Keratinocyte (primary cell): ENCODE measurements around the gene ULK4.

ENCODE experiments used
- CTCF ChIP-seq, 3 experiments: IDR thresholded peaks in 1 of 3; conservative IDR thresholded peaks in 1 of 3; optimal IDR thresholded peaks in 1 of 3; 2 replicates in 2 of 3; 3 replicates in 1 of 3; pipeline versions ENCODE3 to v1.5.1; 2011; ENCODE audit warnings: low read length in 3 of 3, mild to moderate bottlenecking in 3 of 3, moderate library complexity in 2 of 3, control low read depth in 1 of 3, inconsistent platforms in 1 of 3; ENCODE audit not compliant: insufficient read depth in 2 of 3; ENCODE audit errors: extremely low read depth in 1 of 3
- EZH2 ChIP-seq: IDR thresholded peaks from one replicate; pipeline ENCODE4 v1.6.1; 2012; ENCODE audit warnings: inconsistent platforms, mild to moderate bottlenecking, low read length, moderate library complexity

DNA sequence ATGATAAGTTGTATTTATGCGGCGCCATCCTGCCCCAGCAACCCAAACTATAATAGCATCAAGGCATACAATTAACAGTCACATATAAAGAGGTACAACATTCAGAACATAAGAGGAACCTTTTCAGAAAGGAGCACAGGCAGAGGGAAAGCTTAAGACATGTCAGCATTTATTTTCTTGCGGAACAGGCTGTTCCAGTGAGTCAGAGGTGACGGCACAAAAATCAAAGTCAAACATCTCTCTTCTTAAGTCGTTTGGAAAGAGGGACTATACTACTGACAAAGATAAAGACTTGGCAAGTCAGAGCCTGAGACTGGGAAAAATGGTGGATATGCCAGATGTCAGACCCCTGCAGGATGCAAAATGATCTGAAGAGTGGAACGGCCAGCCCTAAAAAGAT lies 634.2 kb downstream of the ULK4 start:
- no peak for TF ChIP-seq EZH2
- TF ChIP-seq CTCF (optimal IDR thresholded peaks at IDR 0.05 in 1 of 3, IDR thresholded peaks at IDR 0.05 in 1 of 3, conservative IDR thresholded peaks at IDR 0.05 in 1 of 3; ENCODE audit: extremely low read depth in 1 of 3, insufficient read depth in 2 of 3, low read length in 3 of 3) = no peak
